ENCODE measurements around the gene PUM1. TPM values are rescaled to one million over a fixed set of nuclear protein-coding genes. Genes with fewer than 3 reads are reported as not detected.

The PUM1 gene
- total RNA-seq, 1 donor from 2014 or later, result 137 TPM

DNA sequence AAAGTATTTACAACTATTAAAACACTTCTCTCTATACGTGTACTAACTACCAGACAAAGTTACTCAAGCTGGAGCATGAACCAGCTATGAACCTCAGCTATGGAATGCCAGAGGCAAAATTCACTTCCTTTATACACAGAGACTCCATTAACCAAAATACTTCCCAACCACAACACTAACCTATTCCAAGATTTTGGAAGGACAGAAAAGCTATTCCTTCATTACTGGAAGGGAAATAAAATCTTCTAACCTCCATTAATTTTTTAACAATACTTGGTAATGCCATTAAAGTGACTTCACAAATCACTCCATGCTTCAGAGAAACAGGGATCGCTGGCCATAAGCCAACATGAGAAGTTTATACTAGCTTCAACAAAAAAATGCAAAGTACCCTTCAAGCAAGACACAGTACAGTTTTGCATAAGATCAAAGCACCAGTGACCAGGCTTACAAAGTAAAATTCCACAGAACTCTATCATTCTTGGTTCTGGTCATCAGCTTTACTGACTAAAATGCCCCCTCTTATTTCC lies 58.0 kb downstream of the PUM1 start:
- ATAC-seq (ENCODE audit: low read depth), result no peak
- H3K4me1 Mint-ChIP-seq, result peaks cover 64% of the 10 kb centered on the region
- no peaks in the 10 kb centered on the region for H3K9me3 Mint-ChIP-seq
- H3K27me3 Mint-ChIP-seq, result no peaks in the 10 kb centered on the region
- intact Hi-C loops (cut with micrococcal nuclease), result no loop called here
- DNase-seq, result no peak
- CTCF ChIA-PET, result no interaction called here
- POLR2A ChIA-PET, result no interaction called here
- TF ChIP-seq, protein P1, sequence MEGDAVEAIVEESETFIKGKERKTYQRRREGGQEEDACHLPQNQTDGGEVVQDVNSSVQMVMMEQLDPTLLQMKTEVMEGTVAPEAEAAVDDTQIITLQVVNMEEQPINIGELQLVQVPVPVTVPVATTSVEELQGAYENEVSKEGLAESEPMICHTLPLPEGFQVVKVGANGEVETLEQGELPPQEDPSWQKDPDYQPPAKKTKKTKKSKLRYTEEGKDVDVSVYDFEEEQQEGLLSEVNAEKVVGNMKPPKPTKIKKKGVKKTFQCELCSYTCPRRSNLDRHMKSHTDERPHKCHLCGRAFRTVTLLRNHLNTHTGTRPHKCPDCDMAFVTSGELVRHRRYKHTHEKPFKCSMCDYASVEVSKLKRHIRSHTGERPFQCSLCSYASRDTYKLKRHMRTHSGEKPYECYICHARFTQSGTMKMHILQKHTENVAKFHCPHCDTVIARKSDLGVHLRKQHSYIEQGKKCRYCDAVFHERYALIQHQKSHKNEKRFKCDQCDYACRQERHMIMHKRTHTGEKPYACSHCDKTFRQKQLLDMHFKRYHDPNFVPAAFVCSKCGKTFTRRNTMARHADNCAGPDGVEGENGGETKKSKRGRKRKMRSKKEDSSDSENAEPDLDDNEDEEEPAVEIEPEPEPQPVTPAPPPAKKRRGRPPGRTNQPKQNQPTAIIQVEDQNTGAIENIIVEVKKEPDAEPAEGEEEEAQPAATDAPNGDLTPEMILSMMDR (IDR thresholded peaks at IDR 0.05), result no peak
- peak overlapping the region; percentile 9 for H3K27ac Mint-ChIP-seq
- peaks cover 60% of the 10 kb centered on the region for H3K36me3 Mint-ChIP-seq (ENCODE audit: low read depth)
- H3K4me3 Mint-ChIP-seq, result no peak overlapping the region

DNA sequence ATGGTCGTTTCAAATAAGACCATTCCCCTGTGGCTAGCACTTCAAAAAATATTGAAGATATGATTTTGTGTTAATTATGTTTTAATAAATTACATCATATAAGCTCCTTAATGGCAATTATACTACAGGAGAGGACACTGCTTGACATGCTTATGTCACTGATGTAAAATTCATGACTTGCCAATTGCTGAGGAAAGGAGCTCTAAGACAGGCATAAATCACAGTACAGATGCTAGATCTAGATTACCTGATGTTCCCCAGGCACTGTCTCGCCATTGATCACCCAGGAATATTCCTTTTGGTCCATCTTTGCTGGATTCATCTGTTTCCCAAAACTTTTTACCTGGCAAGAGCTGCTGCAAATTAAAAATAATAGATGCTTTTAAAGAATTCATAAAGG lies 58.8 kb downstream of the PUM1 start:
- no peaks in the 10 kb centered on the region for H3K27me3 Mint-ChIP-seq
- no peak overlapping the region for H3K27ac Mint-ChIP-seq
- ChIA-PET POLR2A (interaction anchor here (1.2 kb wide), 1 partner anchor 10 kb away, joined by 11 read pairs; no protein-coding TSS in a partner anchor), CTCF (no interaction called here)
- H3K36me3 Mint-ChIP-seq (ENCODE audit: low read depth), result peaks cover 66% of the 10 kb centered on the region
- H3K4me1 Mint-ChIP-seq, result peaks cover 57% of the 10 kb centered on the region
- intact Hi-C loops (cut with micrococcal nuclease), result no loop called here
- H3K9me3 Mint-ChIP-seq, result no peaks in the 10 kb centered on the region
- TF ChIP-seq, protein P1 (IDR thresholded peaks at IDR 0.05), result no peak
- DNase-seq (no peak), ATAC-seq (ENCODE audit: low read depth) (no peak)
- no peak overlapping the region for H3K4me3 Mint-ChIP-seq

DNA sequence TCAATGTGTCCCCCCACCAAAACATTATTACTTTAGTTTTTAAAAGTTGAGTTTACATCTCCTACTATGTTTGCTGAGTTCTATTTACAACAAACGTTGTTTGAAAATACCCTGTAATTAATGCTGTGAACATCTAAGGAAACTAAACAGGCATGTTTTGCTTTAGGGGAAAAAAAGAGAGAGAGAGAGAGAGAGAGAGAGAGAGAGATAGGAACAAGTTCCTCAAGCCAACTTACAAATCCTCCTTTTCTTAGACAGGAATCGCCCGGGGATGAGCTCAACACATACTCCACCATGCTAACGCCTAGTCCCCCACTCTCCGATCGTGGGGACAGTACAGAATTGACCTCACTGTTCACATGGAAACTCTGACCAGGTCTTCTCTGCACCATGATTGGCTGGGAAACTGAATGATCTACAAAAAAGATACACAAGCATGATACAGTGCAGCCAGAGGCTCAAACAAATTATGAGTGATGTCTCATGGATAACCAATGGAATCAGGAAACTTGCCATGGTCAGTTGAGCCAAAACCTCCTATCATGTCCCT lies 59.8 kb downstream of the PUM1 start:
- no peak overlapping the region for H3K4me3 Mint-ChIP-seq
- H3K9me3 Mint-ChIP-seq, result no peaks in the 10 kb centered on the region
- ChIA-PET POLR2A (interaction anchor here (1.2 kb wide), 1 partner anchor 9 kb away, joined by 11 read pairs; no protein-coding TSS in a partner anchor), CTCF (no interaction called here)
- no peak for DNase-seq
- H3K27me3 Mint-ChIP-seq, result no peaks in the 10 kb centered on the region
- peaks cover 48% of the 10 kb centered on the region for H3K4me1 Mint-ChIP-seq
- no peak overlapping the region for H3K27ac Mint-ChIP-seq
- no peak for ATAC-seq (ENCODE audit: low read depth)
- peaks cover 71% of the 10 kb centered on the region for H3K36me3 Mint-ChIP-seq (ENCODE audit: low read depth)
- TF ChIP-seq, protein P1 (IDR thresholded peaks at IDR 0.05), result no peak
- intact Hi-C loops (cut with micrococcal nuclease), result no loop called here

DNA sequence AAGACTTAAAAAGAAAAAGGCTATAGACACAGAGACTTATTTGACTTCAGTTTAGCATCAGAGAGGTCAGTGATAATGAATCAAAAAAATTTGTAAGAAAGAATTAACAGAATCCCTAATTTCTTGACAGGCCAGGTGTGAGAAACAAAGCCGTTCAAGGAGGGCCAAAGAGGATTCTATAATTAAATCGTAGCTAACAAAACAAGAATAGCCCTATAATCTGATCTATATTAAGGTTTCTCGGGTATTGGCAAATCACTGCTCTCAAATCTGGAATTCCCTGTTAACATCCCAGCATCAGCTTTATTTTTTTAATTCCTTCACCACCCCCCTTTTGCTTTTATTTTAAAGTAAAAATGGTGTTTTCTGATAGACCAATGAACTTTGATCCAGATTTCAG lies 60.3 kb downstream of the PUM1 start:
- DNase-seq (no peak), ATAC-seq (ENCODE audit: low read depth) (no peak)
- no peaks in the 10 kb centered on the region for H3K27me3 Mint-ChIP-seq
- H3K4me3 Mint-ChIP-seq, result no peak overlapping the region
- POLR2A ChIA-PET, result no interaction called here
- H3K4me1 Mint-ChIP-seq, result peaks cover 43% of the 10 kb centered on the region
- no peaks in the 10 kb centered on the region for H3K9me3 Mint-ChIP-seq
- intact Hi-C loops (cut with micrococcal nuclease), result no loop called here
- peaks cover 72% of the 10 kb centered on the region for H3K36me3 Mint-ChIP-seq (ENCODE audit: low read depth)
- CTCF ChIA-PET, result no interaction called here
- TF ChIP-seq, protein P1 (IDR thresholded peaks at IDR 0.05), result no peak
- H3K27ac Mint-ChIP-seq, result no peak overlapping the region

DNA sequence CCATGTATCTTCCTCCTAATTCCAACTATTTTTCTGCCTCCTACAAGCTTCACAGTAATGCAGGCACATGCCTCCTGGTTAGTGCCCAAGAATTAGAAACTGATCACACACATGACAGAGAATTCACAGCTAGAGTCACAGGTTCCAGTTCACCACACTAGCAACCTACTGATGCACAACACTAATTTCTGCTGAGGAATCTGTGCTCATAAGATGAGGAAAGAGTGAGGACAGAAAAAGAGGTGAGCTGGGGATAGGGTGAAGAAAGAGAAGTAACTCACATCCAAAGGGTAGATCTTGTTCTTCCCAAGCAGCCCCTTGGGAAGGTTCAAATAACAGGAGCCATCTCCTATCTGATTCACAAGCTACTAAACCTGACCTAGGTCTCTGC lies 61.3 kb downstream of the PUM1 start:
- Mint-ChIP-seq H3K4me3 (no peak overlapping the region), H3K27ac (no peak overlapping the region), H3K27me3 (no peaks in the 10 kb centered on the region), H3K4me1 (peaks cover 34% of the 10 kb centered on the region), H3K36me3 (ENCODE audit: low read depth) (peaks cover 73% of the 10 kb centered on the region), H3K9me3 (no peaks in the 10 kb centered on the region)
- intact Hi-C loops (cut with micrococcal nuclease), result no loop called here
- ChIA-PET CTCF (no interaction called here), POLR2A (no interaction called here)
- TF ChIP-seq, protein P1 (IDR thresholded peaks at IDR 0.05), result no peak
- ATAC-seq (ENCODE audit: low read depth) (no peak), DNase-seq (no peak)
